H1 (cell line): ENCODE measurements around the gene MTM1. TPM values are rescaled to one million over a fixed set of nuclear protein-coding genes. Genes with fewer than 3 reads are reported as not detected.

ENCODE experiments used
- BCL11A ChIP-seq, 2 experiments: IDR thresholded peaks; one replicate each; pipeline ENCODE4 v1.6.1; 2011; ENCODE audit warnings: low read depth in 2 of 2, low read length in 2 of 2, mild to moderate bottlenecking in 2 of 2
- CBX5 ChIP-seq: fragments of 300-800, 300-1000 bp; sonication (generic); IDR thresholded peaks from 2 replicates; pipeline ENCODE4 v1.7.1; 2016; ENCODE audit warnings: antibody characterized with exemption, low read length, low read depth
- NANOG ChIP-seq: IDR thresholded peaks from 2 replicates; pipeline ENCODE4 v1.6.1; 2011; ENCODE audit warnings: low read length, low read depth, mild to moderate bottlenecking, inconsistent platforms; ENCODE audit not compliant: insufficient read depth, poor library complexity, severe bottlenecking
- PHF8 ChIP-seq: fragments of 200-600 bp; sonication (generic); conservative IDR thresholded peaks from 2 replicates; pipeline ENCODE4 v1.7.1; 2012; ENCODE audit warnings: low read depth, mild to moderate bottlenecking, inconsistent platforms, low read length, moderate library complexity
- RAD21 ChIP-seq, 2 experiments: IDR thresholded peaks in 1 of 2; conservative IDR thresholded peaks in 1 of 2; 2 replicates each; pipeline ENCODE4 v1.6.1; 2011; ENCODE audit warnings: low read depth in 2 of 2, low read length in 2 of 2, improper control_type of control experiment in 1 of 2, inconsistent platforms in 1 of 2, mild to moderate bottlenecking in 1 of 2, moderate library complexity in 1 of 2
- TBP ChIP-seq: IDR thresholded peaks from 2 replicates; pipeline ENCODE4 v1.6.1; 2011; ENCODE audit warnings: low read depth, low read length, improper control_type of control experiment
- TEAD4 ChIP-seq: IDR thresholded peaks from 2 replicates; pipeline ENCODE4 v1.6.1; 2012; ENCODE audit warnings: low read depth, low read length, inconsistent platforms, mixed read lengths
- polyA plus RNA-seq, 7 experiments: library from polyadenylated mRNA; depleted of rRNA in 3 of 7; stranded (reverse) in 5 of 7; unstranded in 2 of 7; fragments of >200 nt in 5 of 7; fragments of 200-250 nt in 2 of 7; gene quantifications; 1 replicate in 5 of 7; 2 replicates in 1 of 7; 4 replicates in 1 of 7; pipeline versions ENCODE4 v1.2.1 to v1.2.3, GENCODE V29; 2011 to 2013; ENCODE audit warnings: missing spikeins in 2 of 7, mixed read lengths in 2 of 7
- total RNA-seq: library from RNA; stranded (reverse); fragmentation: NEBNext Ultra II Directional; extraction: Animal tissue kit (Norgen Biotek cat#: 25700); gene quantifications from 2 replicates; pipeline ENCODE4 v1.2.1, GENCODE V29; 2021
- TF ChIP-seq, protein P1 (sequence below): fragments of 300-600 bp; sonication (generic); IDR thresholded peaks from 2 replicates; pipeline ENCODE4 v1.7.1; 2012; ENCODE audit warnings: low read length, moderate library complexity, mild to moderate bottlenecking, inconsistent platforms; ENCODE audit not compliant: insufficient replicate concordance
- TF ChIP-seq, protein P2 (sequence below): IDR thresholded peaks from 2 replicates; pipeline ENCODE4 v1.6.1; 2012; ENCODE audit warnings: low read length, inconsistent platforms

Gene MTM1
- total and polyA plus RNA-seq, 2 of the 8 experiments (the other 6 are each of a cell fraction or from before 2014, with no cell fraction given), result 2.3 to 8.4 TPM

DNA sequence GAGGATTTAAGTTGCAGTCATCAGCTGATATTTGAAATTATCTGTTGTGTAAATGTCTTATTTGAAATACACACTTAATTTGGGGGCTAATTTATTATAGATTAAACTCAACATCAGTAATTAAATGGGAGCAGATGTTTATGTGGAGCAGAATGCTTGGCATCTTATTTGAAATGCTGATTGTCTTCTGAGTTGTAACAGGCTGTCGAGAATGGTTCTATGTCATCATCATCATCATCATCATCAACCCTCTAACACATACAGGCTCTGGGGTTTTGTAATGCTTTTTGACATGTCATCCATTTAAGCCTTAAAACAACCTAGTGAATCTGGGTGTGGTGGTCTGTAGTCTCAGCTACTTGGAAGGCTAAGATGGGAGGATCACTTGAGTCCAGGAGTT lies 133.0 kb downstream of the MTM1 start (continued):
- TF ChIP-seq, protein P1, sequence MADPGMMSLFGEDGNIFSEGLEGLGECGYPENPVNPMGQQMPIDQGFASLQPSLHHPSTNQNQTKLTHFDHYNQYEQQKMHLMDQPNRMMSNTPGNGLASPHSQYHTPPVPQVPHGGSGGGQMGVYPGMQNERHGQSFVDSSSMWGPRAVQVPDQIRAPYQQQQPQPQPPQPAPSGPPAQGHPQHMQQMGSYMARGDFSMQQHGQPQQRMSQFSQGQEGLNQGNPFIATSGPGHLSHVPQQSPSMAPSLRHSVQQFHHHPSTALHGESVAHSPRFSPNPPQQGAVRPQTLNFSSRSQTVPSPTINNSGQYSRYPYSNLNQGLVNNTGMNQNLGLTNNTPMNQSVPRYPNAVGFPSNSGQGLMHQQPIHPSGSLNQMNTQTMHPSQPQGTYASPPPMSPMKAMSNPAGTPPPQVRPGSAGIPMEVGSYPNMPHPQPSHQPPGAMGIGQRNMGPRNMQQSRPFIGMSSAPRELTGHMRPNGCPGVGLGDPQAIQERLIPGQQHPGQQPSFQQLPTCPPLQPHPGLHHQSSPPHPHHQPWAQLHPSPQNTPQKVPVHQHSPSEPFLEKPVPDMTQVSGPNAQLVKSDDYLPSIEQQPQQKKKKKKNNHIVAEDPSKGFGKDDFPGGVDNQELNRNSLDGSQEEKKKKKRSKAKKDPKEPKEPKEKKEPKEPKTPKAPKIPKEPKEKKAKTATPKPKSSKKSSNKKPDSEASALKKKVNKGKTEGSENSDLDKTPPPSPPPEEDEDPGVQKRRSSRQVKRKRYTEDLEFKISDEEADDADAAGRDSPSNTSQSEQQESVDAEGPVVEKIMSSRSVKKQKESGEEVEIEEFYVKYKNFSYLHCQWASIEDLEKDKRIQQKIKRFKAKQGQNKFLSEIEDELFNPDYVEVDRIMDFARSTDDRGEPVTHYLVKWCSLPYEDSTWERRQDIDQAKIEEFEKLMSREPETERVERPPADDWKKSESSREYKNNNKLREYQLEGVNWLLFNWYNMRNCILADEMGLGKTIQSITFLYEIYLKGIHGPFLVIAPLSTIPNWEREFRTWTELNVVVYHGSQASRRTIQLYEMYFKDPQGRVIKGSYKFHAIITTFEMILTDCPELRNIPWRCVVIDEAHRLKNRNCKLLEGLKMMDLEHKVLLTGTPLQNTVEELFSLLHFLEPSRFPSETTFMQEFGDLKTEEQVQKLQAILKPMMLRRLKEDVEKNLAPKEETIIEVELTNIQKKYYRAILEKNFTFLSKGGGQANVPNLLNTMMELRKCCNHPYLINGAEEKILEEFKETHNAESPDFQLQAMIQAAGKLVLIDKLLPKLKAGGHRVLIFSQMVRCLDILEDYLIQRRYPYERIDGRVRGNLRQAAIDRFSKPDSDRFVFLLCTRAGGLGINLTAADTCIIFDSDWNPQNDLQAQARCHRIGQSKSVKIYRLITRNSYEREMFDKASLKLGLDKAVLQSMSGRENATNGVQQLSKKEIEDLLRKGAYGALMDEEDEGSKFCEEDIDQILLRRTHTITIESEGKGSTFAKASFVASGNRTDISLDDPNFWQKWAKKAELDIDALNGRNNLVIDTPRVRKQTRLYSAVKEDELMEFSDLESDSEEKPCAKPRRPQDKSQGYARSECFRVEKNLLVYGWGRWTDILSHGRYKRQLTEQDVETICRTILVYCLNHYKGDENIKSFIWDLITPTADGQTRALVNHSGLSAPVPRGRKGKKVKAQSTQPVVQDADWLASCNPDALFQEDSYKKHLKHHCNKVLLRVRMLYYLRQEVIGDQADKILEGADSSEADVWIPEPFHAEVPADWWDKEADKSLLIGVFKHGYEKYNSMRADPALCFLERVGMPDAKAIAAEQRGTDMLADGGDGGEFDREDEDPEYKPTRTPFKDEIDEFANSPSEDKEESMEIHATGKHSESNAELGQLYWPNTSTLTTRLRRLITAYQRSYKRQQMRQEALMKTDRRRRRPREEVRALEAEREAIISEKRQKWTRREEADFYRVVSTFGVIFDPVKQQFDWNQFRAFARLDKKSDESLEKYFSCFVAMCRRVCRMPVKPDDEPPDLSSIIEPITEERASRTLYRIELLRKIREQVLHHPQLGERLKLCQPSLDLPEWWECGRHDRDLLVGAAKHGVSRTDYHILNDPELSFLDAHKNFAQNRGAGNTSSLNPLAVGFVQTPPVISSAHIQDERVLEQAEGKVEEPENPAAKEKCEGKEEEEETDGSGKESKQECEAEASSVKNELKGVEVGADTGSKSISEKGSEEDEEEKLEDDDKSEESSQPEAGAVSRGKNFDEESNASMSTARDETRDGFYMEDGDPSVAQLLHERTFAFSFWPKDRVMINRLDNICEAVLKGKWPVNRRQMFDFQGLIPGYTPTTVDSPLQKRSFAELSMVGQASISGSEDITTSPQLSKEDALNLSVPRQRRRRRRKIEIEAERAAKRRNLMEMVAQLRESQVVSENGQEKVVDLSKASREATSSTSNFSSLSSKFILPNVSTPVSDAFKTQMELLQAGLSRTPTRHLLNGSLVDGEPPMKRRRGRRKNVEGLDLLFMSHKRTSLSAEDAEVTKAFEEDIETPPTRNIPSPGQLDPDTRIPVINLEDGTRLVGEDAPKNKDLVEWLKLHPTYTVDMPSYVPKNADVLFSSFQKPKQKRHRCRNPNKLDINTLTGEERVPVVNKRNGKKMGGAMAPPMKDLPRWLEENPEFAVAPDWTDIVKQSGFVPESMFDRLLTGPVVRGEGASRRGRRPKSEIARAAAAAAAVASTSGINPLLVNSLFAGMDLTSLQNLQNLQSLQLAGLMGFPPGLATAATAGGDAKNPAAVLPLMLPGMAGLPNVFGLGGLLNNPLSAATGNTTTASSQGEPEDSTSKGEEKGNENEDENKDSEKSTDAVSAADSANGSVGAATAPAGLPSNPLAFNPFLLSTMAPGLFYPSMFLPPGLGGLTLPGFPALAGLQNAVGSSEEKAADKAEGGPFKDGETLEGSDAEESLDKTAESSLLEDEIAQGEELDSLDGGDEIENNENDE, result no peak
- no peak for TF ChIP-seq BCL11A (IDR thresholded peaks at IDR 0.05; ENCODE audit: low read depth in 2 of 2, low read length in 2 of 2)
- TF ChIP-seq TBP, result no peak
- TF ChIP-seq, protein P2, sequence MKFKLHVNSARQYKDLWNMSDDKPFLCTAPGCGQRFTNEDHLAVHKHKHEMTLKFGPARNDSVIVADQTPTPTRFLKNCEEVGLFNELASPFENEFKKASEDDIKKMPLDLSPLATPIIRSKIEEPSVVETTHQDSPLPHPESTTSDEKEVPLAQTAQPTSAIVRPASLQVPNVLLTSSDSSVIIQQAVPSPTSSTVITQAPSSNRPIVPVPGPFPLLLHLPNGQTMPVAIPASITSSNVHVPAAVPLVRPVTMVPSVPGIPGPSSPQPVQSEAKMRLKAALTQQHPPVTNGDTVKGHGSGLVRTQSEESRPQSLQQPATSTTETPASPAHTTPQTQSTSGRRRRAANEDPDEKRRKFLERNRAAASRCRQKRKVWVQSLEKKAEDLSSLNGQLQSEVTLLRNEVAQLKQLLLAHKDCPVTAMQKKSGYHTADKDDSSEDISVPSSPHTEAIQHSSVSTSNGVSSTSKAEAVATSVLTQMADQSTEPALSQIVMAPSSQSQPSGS, result no peak
- TF ChIP-seq PHF8, result no peak
- no peak for TF ChIP-seq NANOG
- TF ChIP-seq TEAD4, result no peak
- no peak for TF ChIP-seq RAD21 (IDR thresholded peaks at IDR 0.05 in 1 of 2, conservative IDR thresholded peaks at IDR 0.05 in 1 of 2; ENCODE audit: low read depth in 2 of 2, low read length in 2 of 2)
- no peak for TF ChIP-seq CBX5
